K562 (cell line): ENCODE results near the gene CLEC3B. TPM values are rescaled to one million over a fixed set of nuclear protein-coding genes. Genes with fewer than 3 reads are reported as not detected.

Experiments
- BRD4 ChIP-seq: fragments of 200-600 bp; sonication (generic); IDR thresholded peaks from 2 replicates; pipeline ENCODE4 v1.6.1; 2017; ENCODE audit warnings: inconsistent platforms
- DEAF1 ChIP-seq: fragments of 450-650 bp; formaldehyde crosslinking; IDR thresholded peaks from 2 replicates; pipeline ENCODE4 v1.4.0; 2020; ENCODE audit warnings: mild to moderate bottlenecking, moderate library complexity
- EHMT2 ChIP-seq: fragments of 450-650 bp; IDR thresholded peaks from 2 replicates; pipeline ENCODE4 v1.6.1; 2018; ENCODE audit warnings: antibody characterized with exemption
- ETS2 ChIP-seq: IDR thresholded peaks from 2 replicates; pipeline ENCODE4 v1.6.1; 2016; ENCODE audit warnings: borderline replicate concordance, missing genetic modification characterization, mild to moderate bottlenecking, moderate library complexity, missing compliant biosample characterization; ENCODE audit not compliant: poor library complexity, severe bottlenecking
- FOXA1 ChIP-seq: fragments of 450-650 bp; IDR thresholded peaks from 2 replicates; pipeline ENCODE4 v1.6.1; 2016; ENCODE audit warnings: mild to moderate bottlenecking, borderline replicate concordance
- FOXK1 ChIP-seq: sonication (generic); formaldehyde crosslinking; IDR thresholded peaks from 2 replicates; pipeline ENCODE4 v1.8.0; 2022; ENCODE audit warnings: missing genetic modification reagents, mild to moderate bottlenecking, borderline replicate concordance
- HMBOX1 ChIP-seq: sonication (generic); IDR thresholded peaks from 2 replicates; pipeline ENCODE4 v1.6.1; 2016
- HMG20B ChIP-seq: fragments of 250-450 bp; sonication (Bioruptor Pico); IDR thresholded peaks from 2 replicates; pipeline ENCODE4 v1.5.0; 2021; ENCODE audit warnings: mild to moderate bottlenecking
- IRF1 ChIP-seq: sonication (generic); formaldehyde crosslinking; IDR thresholded peaks from 2 replicates; pipeline ENCODE4 v1.8.0; 2022; ENCODE audit warnings: missing genetic modification reagents, mild to moderate bottlenecking, borderline replicate concordance
- LEF1 ChIP-seq: fragments of 450-650 bp; IDR thresholded peaks from 2 replicates; pipeline ENCODE4 v1.6.1; 2016; ENCODE audit warnings: mild to moderate bottlenecking
- MTA2 ChIP-seq: fragments of 450-650 bp; IDR thresholded peaks from 2 replicates; pipeline ENCODE4 v1.6.1; 2016; ENCODE audit warnings: low read depth
- NBN ChIP-seq: fragments of 450-650 bp; IDR thresholded peaks from 2 replicates; pipeline ENCODE4 v1.6.1; 2016; ENCODE audit warnings: low read depth, mild to moderate bottlenecking
- PHF20 ChIP-seq: fragments of 450-650 bp; IDR thresholded peaks from 2 replicates; pipeline ENCODE4 v1.6.1; 2018; ENCODE audit not compliant: partially characterized antibody
- PTBP1 ChIP-seq: fragments of 200-400 bp; formaldehyde crosslinking; IDR thresholded peaks from 2 replicates; pipeline ENCODE4 v1.6.1; 2017; ENCODE audit warnings: low read depth, low read length
- SREBF2 ChIP-seq: sonication (generic); formaldehyde crosslinking; IDR thresholded peaks from 2 replicates; pipeline ENCODE4 v1.4.0; 2020; ENCODE audit warnings: mild to moderate bottlenecking, missing genetic modification reagents
- USF1 ChIP-seq: sonication (generic); formaldehyde crosslinking; IDR thresholded peaks from 2 replicates; pipeline ENCODE4 v1.9.0; 2022; ENCODE audit warnings: mild to moderate bottlenecking, missing genetic modification reagents
- ZC3H4 ChIP-seq: sonication (generic); formaldehyde crosslinking; IDR thresholded peaks from 2 replicates; pipeline ENCODE4 v1.9.0; 2021; ENCODE audit warnings: missing genetic modification reagents, borderline replicate concordance
- ZKSCAN8 ChIP-seq: fragments of 200-800 bp; sonication (Bioruptor generic); IDR thresholded peaks from 2 replicates; pipeline ENCODE4 v1.6.1; 2016; ENCODE audit warnings: missing genetic modification characterization, missing compliant biosample characterization
- ZNF23 ChIP-seq: fragments of 250-450 bp; sonication (Bioruptor Pico); IDR thresholded peaks from 2 replicates; pipeline ENCODE4 v1.4.0; 2020; ENCODE audit warnings: mild to moderate bottlenecking
- ZNF512 ChIP-seq: IDR thresholded peaks from 2 replicates; pipeline ENCODE4 v1.6.1; 2016; ENCODE audit warnings: missing genetic modification characterization, missing compliant biosample characterization
- ZNF589 ChIP-seq: fragments of 200-800 bp; sonication (Bioruptor generic); IDR thresholded peaks from 2 replicates; pipeline ENCODE4 v1.6.1; 2016; ENCODE audit warnings: low read depth, missing genetic modification characterization, missing compliant biosample characterization
- ZNF699 ChIP-seq: fragments of 250-450 bp; sonication (Bioruptor Pico); IDR thresholded peaks from 2 replicates; pipeline ENCODE4 v1.8.0; 2021; ENCODE audit warnings: mild to moderate bottlenecking, moderate library complexity; ENCODE audit not compliant: insufficient replicate concordance
- ZNF740 ChIP-seq, 3 experiments: fragments of 200-800 bp in 1 of 3; sonication (Bioruptor generic) in 1 of 3; sonication (generic) in 1 of 3; formaldehyde crosslinking in 1 of 3; IDR thresholded peaks; 2 replicates each; pipeline versions ENCODE4 v1.6.1 to v1.8.0; 2016 to 2022; ENCODE audit warnings: mild to moderate bottlenecking in 2 of 3, missing compliant biosample characterization in 2 of 3, missing genetic modification characterization in 2 of 3, missing genetic modification reagents in 1 of 3
- polyA plus RNA-seq, 8 experiments: library from polyadenylated mRNA; depleted of rRNA in 4 of 8; stranded (reverse) in 5 of 8; unstranded in 3 of 8; fragments of >200 nt; fragmentation: Nextera tagmentation in 2 of 8; fragmentation: Illumina TruSeq in 1 of 8; extraction: Ambion mirVana in 2 of 8; extraction: Trizol in 1 of 8; gene quantifications; 2 replicates each; pipeline versions ENCODE4 v1.2.1 to v1.2.3, GENCODE V29; 2011 to 2014; ENCODE audit warnings: inconsistent platforms in 1 of 8, missing spikeins in 1 of 8
- total RNA-seq, 7 experiments: library from RNA; depleted of rRNA in 6 of 7; stranded (reverse); fragments of >200 nt in 6 of 7; fragmentation: Illumina TruSeq in 2 of 7; extraction: Trizol in 2 of 7; gene quantifications; 2 replicates each; pipeline versions ENCODE4 v1.2.1 to v1.2.3, GENCODE V29; 2011 to 2021; ENCODE audit warnings: low replicate concordance in 1 of 7

CLEC3B gene
- total and polyA plus RNA-seq, 9 of the 15 experiments (the other 6 are each of a cell fraction or from before 2014, with no cell fraction given): not detected

- TF ChIP-seq ZNF740 (CRISPR knock-in tag; IDR thresholded peaks at IDR 0.05) (no peak), ZNF740 (tag; IDR thresholded peaks at IDR 0.05) (peak in 1 of 2 experiments; percentile 99; a peak in 2 of 4 replicates), USF1 (CRISPR knock-in tag) (0 out of 2 replicates have a peak, but pooled peaks have one; percentile 20), SREBF2 (peak; percentile 66; the same call in 1 of the 2 replicates), FOXK1 (CRISPR knock-in tag) (peak; percentile 90), HMG20B (no peak), ZNF512 (tag) (peak; percentile 51; the same call in 1 of the 2 replicates), FOXA1 (no peak), HMBOX1 (no peak), ZC3H4 (0 out of 2 replicates have a peak, but pooled peaks have one; percentile 64), LEF1 (no peak), ZKSCAN8 (CRISPR knock-in tag) (peak; percentile 82), MTA2 (no peak), NBN (no peak), ETS2 (tag) (no peak), DEAF1 (CRISPR knock-in tag) (no peak), BRD4 (0 out of 2 replicates have a peak, but pooled peaks have one; percentile 52), PHF20 (no peak), EHMT2 (no peak), ZNF23 (CRISPR knock-in tag) (no peak), IRF1 (CRISPR knock-in tag) (0 out of 2 replicates have a peak, but pooled peaks have one; percentile 59), PTBP1 (no peak), ZNF699 (CRISPR knock-in tag) (no peak), ZNF589 (peak; percentile 98)
Observed at GRCh38 chr3:45065373-45065720, 39.2 kb downstream of the CLEC3B start (continued).
